GM12874 (cell line): ENCODE measurements around the gene IFFO2.

Experiments
- CTCF ChIP-seq: IDR thresholded peaks from 2 replicates; pipeline ENCODE4 v1.5.1; 2011; ENCODE audit warnings: low read depth, mild to moderate bottlenecking, control low read depth, low read length, moderate library complexity; ENCODE audit not compliant: insufficient read depth

The IFFO2 gene

GRCh38 chr1:18893120-18893519 is 63.4 kb downstream of the IFFO2 start:
- no peak for TF ChIP-seq CTCF

GRCh38 chr1:18891426-18891780 is 65.1 kb downstream of the IFFO2 start:
- no peak for TF ChIP-seq CTCF

- TF ChIP-seq CTCF, result no peak
These were observed 65.6 kb downstream of the IFFO2 start for GRCh38 chr1:18890706-18891425.

GRCh38 chr1:18886003-18886335 is 70.5 kb downstream of the IFFO2 start:
- no peak for TF ChIP-seq CTCF

- no peak for TF ChIP-seq CTCF
These were observed 71.0 kb downstream of the IFFO2 start for GRCh38 chr1:18885311-18886002.

GRCh38 chr1:18884727-18885126 is 71.7 kb downstream of the IFFO2 start:
- no peak for TF ChIP-seq CTCF

GRCh38 chr1:18884419-18884717 is 72.1 kb downstream of the IFFO2 start:
- TF ChIP-seq CTCF, result no peak
